Esophagus (tissue), 2 donors: ENCODE measurements around the gene MRPL33. TPM values are rescaled to one million over a fixed set of nuclear protein-coding genes. Genes with fewer than 3 reads are reported as not detected.
A peak's percentile ranks its signal among the peaks of the same experiment; 100 is the strongest.

Experiments
- H3K27ac ChIP-seq, 2 donors: one replicate each; pipeline ENCODE4 v1.5.1; 2013; ENCODE audit warnings: low read depth in 2 of 2, mild to moderate bottlenecking in 2 of 2, inconsistent platforms in 1 of 2, low read length in 1 of 2, moderate library complexity in 1 of 2
- H3K27me3 ChIP-seq, 2 donors: one replicate each; pipeline ENCODE4 v1.6.1; 2013; ENCODE audit warnings: low read length in 2 of 2, control low read depth in 1 of 2, mild to moderate bottlenecking in 1 of 2; ENCODE audit not compliant: insufficient read depth in 2 of 2, control insufficient read depth in 1 of 2
- H3K36me3 ChIP-seq, 2 donors: one replicate each; pipeline ENCODE4 v1.6.1; 2013; ENCODE audit warnings: low read length in 1 of 2; ENCODE audit not compliant: control insufficient read depth in 2 of 2, insufficient read depth in 2 of 2
- H3K4me1 ChIP-seq, 2 donors: one replicate each; pipeline ENCODE4 v1.6.1; 2013; ENCODE audit warnings: low read length in 1 of 2; ENCODE audit not compliant: control insufficient read depth in 2 of 2, insufficient read depth in 2 of 2
- H3K4me3 ChIP-seq, 2 donors: one replicate each; pipeline ENCODE4 v1.5.1; 2013; ENCODE audit warnings: low read length in 2 of 2, mild to moderate bottlenecking in 2 of 2, low read depth in 1 of 2, moderate library complexity in 1 of 2
- H3K9me3 ChIP-seq, 2 donors: one replicate each; pipeline ENCODE4 v1.6.1; 2013; ENCODE audit warnings: mild to moderate bottlenecking in 2 of 2, low read depth in 1 of 2, low read length in 1 of 2, moderate library complexity in 1 of 2; ENCODE audit not compliant: control insufficient read depth in 2 of 2, insufficient read depth in 1 of 2
- WGBS, 2 donors: extraction: QIAGEN DNeasy Blood & Tissue Kit; methylation state at CpG; one replicate each; pipeline ENCODE4 v1.1.7; 2013; 5-methylcytosine and 5-hydroxymethylcytosine counted together
- polyA plus RNA-seq, 2 donors: library from polyadenylated mRNA; stranded (reverse); fragments of 200-250 nt; gene quantifications; one replicate each; pipeline ENCODE4 v1.2.3, GENCODE V29; 2013
- donor health status: healthy with polysubstance abuse.
- donor health status: Bipolar disorder and iron deficiency.

The MRPL33 gene
- polyA plus RNA-seq, 2 donors: 35.5 to 102 TPM

GRCh38 chr2:27729614-27730013 lies 41.9 kb upstream of the MRPL33 start:
- Histone ChIP-seq H3K27me3 (no peaks in the 10 kb centered on the region), H3K4me3 (no peak overlapping the region), H3K36me3 (no peaks in the 10 kb centered on the region), H3K27ac (no peak overlapping the region), H3K4me1 (no peaks in the 10 kb centered on the region), H3K9me3 (no peaks in the 10 kb centered on the region)
- 95 to 96% methylated on average over 4 of the region's 4 CpGs for WGBS, 2 donors

DNA sequence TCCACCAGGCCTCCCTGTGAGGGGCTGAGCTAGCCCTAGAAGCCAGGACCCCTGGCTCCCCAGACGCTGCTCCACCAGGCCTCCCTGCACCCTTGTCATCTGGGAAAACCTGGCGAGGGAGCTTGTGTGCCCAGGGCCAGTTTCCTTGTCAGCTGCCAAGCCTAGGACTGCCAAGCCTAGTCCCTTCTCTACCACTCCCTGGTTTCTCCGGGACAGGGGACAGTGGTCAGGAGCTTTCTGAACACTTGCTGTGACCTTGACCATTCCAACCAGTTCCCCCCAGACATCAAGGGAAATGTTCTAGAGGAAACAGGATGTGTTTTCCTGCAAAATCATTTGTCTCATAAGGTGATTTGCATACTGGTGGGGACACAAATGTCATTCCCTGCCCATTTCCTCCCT lies 41.3 kb upstream of the MRPL33 start:
- no peak overlapping the region for H3K4me3 ChIP-seq
- no peak overlapping the region for H3K27ac ChIP-seq
- no peaks in the 10 kb centered on the region for H3K9me3 ChIP-seq
- peaks cover 0 to 3% of the 10 kb centered on the region in 2 donors for H3K4me1 ChIP-seq
- H3K36me3 ChIP-seq: no peaks in the 10 kb centered on the region
- no peaks in the 10 kb centered on the region for H3K27me3 ChIP-seq
- WGBS, 2 donors: 59 to 64% methylated on average over 3 of the region's 3 CpGs

GRCh38 chr2:27730980-27731691 lies 40.4 kb upstream of the MRPL33 start:
- WGBS, 2 donors: 43 to 49% methylated on average over 4 of the region's 4 CpGs
- Histone ChIP-seq H3K27me3 (no peaks in the 10 kb centered on the region), H3K36me3 (no peaks in the 10 kb centered on the region), H3K9me3 (no peaks in the 10 kb centered on the region), H3K27ac (peak overlapping the region in 1 of 2 donors; percentile 29), H3K4me3 (no peak overlapping the region), H3K4me1 (peaks cover 4 to 9% of the 10 kb centered on the region in 2 donors)

GRCh38 chr2:27734305-27734704 lies 37.2 kb upstream of the MRPL33 start:
- Histone ChIP-seq H3K27me3 (no peaks in the 10 kb centered on the region), H3K9me3 (no peaks in the 10 kb centered on the region), H3K4me3 (no peak overlapping the region), H3K36me3 (no peaks in the 10 kb centered on the region), H3K4me1 (peaks cover 4 to 10% of the 10 kb centered on the region in 2 donors), H3K27ac (no peak overlapping the region)
- 78 to 89% methylated on average over 1 of the region's 1 CpG for WGBS, 2 donors

GRCh38 chr2:27735263-27735904 lies 36.1 kb upstream of the MRPL33 start:
- Histone ChIP-seq H3K27me3 (no peaks in the 10 kb centered on the region), H3K4me1 (peaks cover 4 to 10% of the 10 kb centered on the region in 2 donors), H3K36me3 (no peaks in the 10 kb centered on the region), H3K9me3 (no peaks in the 10 kb centered on the region), H3K27ac (peak overlapping the region; percentile 59 to 74), H3K4me3 (peak overlapping the region; percentile 50 to 52)
- WGBS, 2 donors: 3 to 5% methylated on average over 51 of the region's 51 CpGs

DNA sequence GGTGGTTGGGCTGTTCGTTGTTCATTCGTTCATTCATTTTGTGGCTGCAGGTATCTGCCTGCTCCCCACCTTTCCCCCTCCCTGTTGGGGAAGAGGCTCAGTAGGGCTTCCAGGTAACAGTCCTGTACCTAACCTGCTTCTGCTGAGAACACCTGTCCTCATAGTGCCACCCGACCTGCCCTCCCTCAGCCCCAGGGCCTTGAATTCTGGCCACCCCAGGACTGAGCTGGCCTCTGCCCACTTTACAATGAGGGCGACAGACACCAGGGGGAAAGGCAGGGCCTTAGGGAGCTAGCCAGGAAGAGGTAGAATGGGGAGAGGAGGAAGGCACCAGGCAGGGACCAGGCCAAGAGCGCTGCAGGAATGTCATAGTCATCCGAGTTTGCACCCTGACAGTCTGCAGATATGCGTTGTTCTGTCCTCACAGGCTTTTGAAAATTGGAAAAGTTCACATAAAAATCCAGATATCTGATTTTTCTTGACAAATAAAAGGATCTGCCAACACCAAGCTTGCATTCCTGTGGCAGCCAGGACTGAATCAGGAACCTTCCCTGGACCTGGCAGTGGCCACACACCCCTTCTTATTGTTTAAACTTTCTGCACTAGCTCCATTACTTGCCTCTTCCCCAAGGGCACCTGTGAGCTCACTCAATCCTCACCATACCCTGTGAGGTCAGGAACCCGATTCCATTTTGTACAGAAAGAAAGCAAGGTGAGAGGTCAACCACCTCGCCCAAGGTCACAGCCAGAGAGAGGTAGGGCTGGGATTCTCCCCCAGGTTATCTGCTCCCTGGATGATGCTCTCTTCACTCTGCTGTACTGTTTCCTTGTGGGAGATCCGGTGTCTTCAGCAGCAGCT lies 35.3 kb upstream of the MRPL33 start:
- H3K4me3 ChIP-seq: peak overlapping the region in 1 of 2 donors; percentile 52

GRCh38 chr2:27736890-27737204 lies 34.7 kb upstream of the MRPL33 start:
- H3K9me3 ChIP-seq: no peaks in the 10 kb centered on the region
- H3K27me3 ChIP-seq: no peaks in the 10 kb centered on the region
- H3K36me3 ChIP-seq: no peaks in the 10 kb centered on the region
- no peak overlapping the region for H3K4me3 ChIP-seq
- peak overlapping the region in 1 of 2 donors; percentile 40 for H3K27ac ChIP-seq
- peaks cover 4 to 10% of the 10 kb centered on the region in 2 donors for H3K4me1 ChIP-seq
- 95 to 96% methylated on average over 6 of the region's 6 CpGs for WGBS, 2 donors

More for the DNA sequence above, 35.3 kb upstream of the MRPL33 start:
- peaks cover 4 to 10% of the 10 kb centered on the region in 2 donors for H3K4me1 ChIP-seq
- H3K27ac ChIP-seq: peak overlapping the region; percentile 59 to 74
- no peaks in the 10 kb centered on the region for H3K36me3 ChIP-seq
- H3K27me3 ChIP-seq: no peaks in the 10 kb centered on the region
- WGBS, 2 donors: 77 to 79% methylated on average over 10 of the region's 10 CpGs
- no peaks in the 10 kb centered on the region for H3K9me3 ChIP-seq

DNA sequence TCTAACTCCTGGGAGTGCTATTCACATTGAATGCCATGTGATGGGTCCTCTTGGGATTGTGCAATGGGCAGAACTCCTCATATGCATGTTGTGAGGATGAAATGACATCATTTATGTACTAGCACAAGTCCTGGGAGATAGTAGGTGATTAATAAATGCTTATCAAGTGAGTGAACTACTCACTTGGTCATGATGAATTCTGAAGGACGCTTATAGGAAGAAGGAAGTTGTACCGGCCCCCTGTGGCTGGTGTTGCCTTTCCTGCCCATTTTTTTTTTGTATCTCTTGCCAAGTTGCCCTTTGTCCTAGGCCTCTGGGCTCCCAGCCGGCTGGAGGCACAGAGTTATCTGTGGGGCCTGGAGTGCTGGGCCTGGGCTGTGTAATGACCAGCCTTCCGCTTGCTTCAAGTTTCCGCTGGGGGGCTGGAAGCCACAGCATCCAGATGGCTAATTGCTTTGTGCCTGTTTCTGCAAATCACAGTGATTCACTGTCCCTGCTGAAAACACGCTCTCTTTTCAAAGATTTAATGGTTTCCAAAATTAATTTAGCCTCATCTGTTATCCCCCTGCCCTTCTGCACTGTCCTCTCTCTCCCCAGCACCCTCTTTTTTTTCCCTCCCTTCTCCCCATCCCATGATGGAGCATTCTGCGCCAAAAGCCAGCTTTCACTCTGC lies 33.7 kb upstream of the MRPL33 start:
- WGBS, 2 donors: 58 to 73% methylated on average over 7 of the region's 7 CpGs
- Histone ChIP-seq H3K27me3 (no peaks in the 10 kb centered on the region), H3K4me1 (peaks cover 4 to 10% of the 10 kb centered on the region in 2 donors), H3K27ac (no peak overlapping the region), H3K4me3 (no peak overlapping the region), H3K36me3 (no peaks in the 10 kb centered on the region), H3K9me3 (no peaks in the 10 kb centered on the region)

DNA sequence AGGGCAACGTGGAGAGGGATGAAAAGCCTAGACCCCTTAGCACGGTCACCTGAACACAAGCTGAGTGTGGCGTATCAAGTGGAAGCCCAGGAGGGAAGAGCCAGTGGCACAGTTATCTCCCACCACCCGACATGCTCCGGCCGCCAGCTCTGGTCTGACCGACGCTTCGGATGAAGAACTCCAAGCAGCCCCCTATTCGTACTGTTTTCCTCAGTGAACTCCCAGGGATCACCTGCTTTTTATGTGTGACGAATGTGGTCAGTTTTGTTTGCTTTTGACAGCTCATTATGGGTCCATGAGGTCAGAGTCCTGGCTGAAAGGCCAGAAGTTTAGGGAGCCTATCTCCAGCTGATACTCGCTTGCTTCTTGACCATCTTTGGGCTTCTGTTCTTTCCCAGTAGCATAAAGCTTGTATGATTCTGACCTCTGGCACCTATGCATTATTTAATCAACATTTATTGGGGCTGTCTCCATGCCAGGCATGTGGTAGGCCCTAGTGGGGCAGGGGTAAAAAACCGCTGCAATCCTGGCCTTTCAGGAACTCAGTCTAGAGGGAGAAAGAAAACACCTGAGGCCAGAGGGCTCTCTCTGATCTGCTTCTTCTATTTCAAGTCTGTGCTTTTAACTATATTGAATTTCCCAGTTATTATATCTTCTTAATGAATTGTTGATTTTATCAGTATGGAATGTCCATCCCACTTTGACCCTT lies 33.0 kb upstream of the MRPL33 start:
- Histone ChIP-seq H3K4me3 (no peak overlapping the region), H3K27ac (no peak overlapping the region), H3K27me3 (no peaks in the 10 kb centered on the region), H3K4me1 (peaks cover 4 to 10% of the 10 kb centered on the region in 2 donors), H3K36me3 (no peaks in the 10 kb centered on the region), H3K9me3 (no peaks in the 10 kb centered on the region)
- 86 to 92% methylated on average over 13 of the region's 13 CpGs for WGBS, 2 donors
